ENCODE measurements around the gene KAZN.

- TF ChIP-seq CTCF (conservative IDR thresholded peaks at IDR 0.05 in 1 of 2, IDR thresholded peaks at IDR 0.05 in 1 of 2; ENCODE audit: low read depth in 1 of 2, low read length in 2 of 2): no peak
- no peak for TF ChIP-seq EZH2 (IDR thresholded peaks at IDR 0.05; ENCODE audit: low read length, missing control alignments)
These were observed 418.0 kb downstream of the KAZN start for GRCh38 chr1:15016526-15016925.

All from fibroblast of lung (primary cell).